Esophagus muscularis mucosa (tissue), 4 donors: ENCODE measurements around the gene OR4D1. TPM values are rescaled to one million over a fixed set of nuclear protein-coding genes. Genes with fewer than 3 reads are reported as not detected.

Source experiments
- DNase-seq: peaks from one replicate; pipeline ENCODE4 v3.0.0-alpha.2; 2017; ENCODE audit errors: extremely low spot score
- H3K27ac ChIP-seq, 4 donors: fragments of 200-600 bp; sonication (generic); replicated peaks in 1 of 4; 1 replicate in 3 of 4; 2 replicates in 1 of 4; pipeline ENCODE4 v1.5.1; 2016 to 2019; ENCODE audit warnings: mild to moderate bottlenecking in 1 of 4
- H3K27me3 ChIP-seq, 4 donors: fragments of 200-600 bp; sonication (generic); one replicate each; pipeline versions ENCODE4 v1.5.1 to v1.6.0; 2016 to 2019
- H3K36me3 ChIP-seq, 4 donors: fragments of 200-600 bp; sonication (generic); one replicate each; pipeline ENCODE4 v1.5.1; 2016 to 2019
- H3K4me1 ChIP-seq, 4 donors: fragments of 200-600 bp; sonication (generic); one replicate each; pipeline ENCODE4 v1.5.1; 2016 to 2019
- H3K4me3 ChIP-seq, 4 donors: fragments of 200-600 bp; sonication (generic); 1 replicate in 2 of 4; 2 replicates in 2 of 4; pipeline ENCODE4 v1.5.1; 2016 to 2019; ENCODE audit warnings: mild to moderate bottlenecking in 4 of 4, moderate library complexity in 1 of 4
- H3K9me3 ChIP-seq, 4 donors: fragments of 200-600 bp; sonication (generic); 1 replicate in 3 of 4; 2 replicates in 1 of 4; pipeline ENCODE4 v1.5.1; 2016 to 2019
- EP300 ChIP-seq: sonication (generic); formaldehyde crosslinking; IDR thresholded peaks from one replicate; pipeline ENCODE4 v1.6.1; 2017; ENCODE audit warnings: antibody characterized with exemption
- POLR2A ChIP-seq: fragments of 450-650 bp; IDR thresholded peaks from one replicate; pipeline ENCODE4 v1.6.1; 2017; ENCODE audit warnings: antibody characterized with exemption, moderate library complexity, mild to moderate bottlenecking, low read depth
- POLR2AphosphoS5 ChIP-seq, 2 donors: sonication (generic); formaldehyde crosslinking; IDR thresholded peaks; one replicate each; pipeline ENCODE4 v1.6.1; 2017; ENCODE audit warnings: antibody characterized with exemption in 2 of 2
- WGBS: methylation state at CpG from one replicate; pipeline ENCODE4 v1.1.5; 2018; 5-methylcytosine and 5-hydroxymethylcytosine counted together
- intact Hi-C: fragments of 100-400 bp; cut with DNase I; formaldehyde crosslinking; loops from one replicate; pipeline ENCODE4 v1.15.1; 2023
- total RNA-seq, 4 donors: library from RNA; depleted of rRNA; stranded (reverse); fragments of >200 nt; gene quantifications; one replicate each; pipeline versions ENCODE4 v1.1.0 to v1.2.1, GENCODE V29; 2016
- TF ChIP-seq, protein P1 (sequence below), 3 experiments: fragments of 200-600 bp in 2 of 3; fragments of 450-650 bp in 1 of 3; sonication (generic) in 2 of 3; IDR thresholded peaks; one replicate each; pipeline ENCODE4 v1.5.1; 2017 to 2019; ENCODE audit warnings: antibody characterized with exemption in 3 of 3, mild to moderate bottlenecking in 2 of 3, moderate library complexity in 1 of 3

The OR4D1 gene
- total RNA-seq, 4 donors from 2014 or later = not detected

DNA sequence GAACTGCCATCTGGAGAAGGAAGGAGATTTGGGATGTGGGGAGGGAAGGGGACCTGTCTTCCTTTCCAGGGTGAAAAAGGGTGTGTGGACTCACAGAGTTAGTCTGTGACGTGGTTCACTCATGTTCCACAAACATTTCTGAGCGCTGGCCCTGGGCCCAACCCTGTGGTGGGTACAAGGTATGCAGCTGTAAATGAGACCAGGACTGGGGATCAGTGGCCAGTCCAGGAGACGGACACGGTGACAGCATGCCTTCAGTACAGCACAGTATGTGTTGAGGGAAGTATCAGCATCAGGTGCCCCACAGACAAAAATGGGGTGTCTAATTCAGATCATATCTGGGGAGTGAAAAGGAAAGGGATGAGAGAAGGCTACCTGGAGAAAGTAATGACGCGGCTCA, 38.9 kb downstream of the OR4D1 start:
- intact Hi-C loops = no loop called here
- Histone ChIP-seq H3K27ac (no peak overlapping the region), H3K4me3 (no peak overlapping the region), H3K4me1 (no peaks in the 10 kb centered on the region), H3K9me3 (no peaks in the 10 kb centered on the region), H3K36me3 (no peaks in the 10 kb centered on the region), H3K27me3 (peaks cover 0 to 55% (median 3%) of the 10 kb centered on the region in 4 donors)
- TF ChIP-seq POLR2AphosphoS5 (IDR thresholded peaks at IDR 0.05) (no peak), EP300 (no peak), POLR2A (no peak)
- TF ChIP-seq, protein P1, sequence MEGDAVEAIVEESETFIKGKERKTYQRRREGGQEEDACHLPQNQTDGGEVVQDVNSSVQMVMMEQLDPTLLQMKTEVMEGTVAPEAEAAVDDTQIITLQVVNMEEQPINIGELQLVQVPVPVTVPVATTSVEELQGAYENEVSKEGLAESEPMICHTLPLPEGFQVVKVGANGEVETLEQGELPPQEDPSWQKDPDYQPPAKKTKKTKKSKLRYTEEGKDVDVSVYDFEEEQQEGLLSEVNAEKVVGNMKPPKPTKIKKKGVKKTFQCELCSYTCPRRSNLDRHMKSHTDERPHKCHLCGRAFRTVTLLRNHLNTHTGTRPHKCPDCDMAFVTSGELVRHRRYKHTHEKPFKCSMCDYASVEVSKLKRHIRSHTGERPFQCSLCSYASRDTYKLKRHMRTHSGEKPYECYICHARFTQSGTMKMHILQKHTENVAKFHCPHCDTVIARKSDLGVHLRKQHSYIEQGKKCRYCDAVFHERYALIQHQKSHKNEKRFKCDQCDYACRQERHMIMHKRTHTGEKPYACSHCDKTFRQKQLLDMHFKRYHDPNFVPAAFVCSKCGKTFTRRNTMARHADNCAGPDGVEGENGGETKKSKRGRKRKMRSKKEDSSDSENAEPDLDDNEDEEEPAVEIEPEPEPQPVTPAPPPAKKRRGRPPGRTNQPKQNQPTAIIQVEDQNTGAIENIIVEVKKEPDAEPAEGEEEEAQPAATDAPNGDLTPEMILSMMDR (IDR thresholded peaks at IDR 0.05) = no peak
- 85% methylated on average over 6 of the region's 6 CpGs for WGBS
- no peak for DNase-seq

DNA sequence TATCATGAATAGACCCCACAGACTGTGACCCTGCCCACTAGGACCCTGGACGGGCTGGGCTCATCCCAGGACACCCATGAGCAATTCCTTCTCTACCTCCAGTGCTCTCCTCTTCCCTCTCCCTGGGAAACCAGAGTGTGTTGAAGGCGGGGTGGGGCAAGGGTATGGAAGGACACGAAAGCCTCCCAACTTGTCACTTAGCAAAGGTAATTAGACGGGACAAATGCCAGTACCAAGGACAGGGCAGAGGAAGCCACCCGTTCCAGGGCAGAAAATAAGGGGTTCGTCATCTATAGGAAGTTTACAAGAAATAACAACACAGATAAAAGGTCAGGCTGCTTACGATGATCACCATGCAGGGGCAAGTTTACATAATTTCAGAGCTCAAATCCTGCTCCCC, 39.5 kb downstream of the OR4D1 start:
- WGBS = 54% methylated on average over 7 of the region's 7 CpGs
- intact Hi-C loops = no loop called here
- no peak for DNase-seq
- H3K4me3 ChIP-seq = no peak overlapping the region
- H3K9me3 ChIP-seq = no peaks in the 10 kb centered on the region
- peaks cover 0 to 60% (median 3%) of the 10 kb centered on the region in 4 donors for H3K27me3 ChIP-seq
- no peaks in the 10 kb centered on the region for H3K36me3 ChIP-seq
- no peak for TF ChIP-seq POLR2A
- TF ChIP-seq POLR2AphosphoS5 (IDR thresholded peaks at IDR 0.05) = no peak
- TF ChIP-seq, protein P1 (IDR thresholded peaks at IDR 0.05) = no peak
- no peak for TF ChIP-seq EP300
- H3K4me1 ChIP-seq = no peaks in the 10 kb centered on the region
- no peak overlapping the region for H3K27ac ChIP-seq

DNA sequence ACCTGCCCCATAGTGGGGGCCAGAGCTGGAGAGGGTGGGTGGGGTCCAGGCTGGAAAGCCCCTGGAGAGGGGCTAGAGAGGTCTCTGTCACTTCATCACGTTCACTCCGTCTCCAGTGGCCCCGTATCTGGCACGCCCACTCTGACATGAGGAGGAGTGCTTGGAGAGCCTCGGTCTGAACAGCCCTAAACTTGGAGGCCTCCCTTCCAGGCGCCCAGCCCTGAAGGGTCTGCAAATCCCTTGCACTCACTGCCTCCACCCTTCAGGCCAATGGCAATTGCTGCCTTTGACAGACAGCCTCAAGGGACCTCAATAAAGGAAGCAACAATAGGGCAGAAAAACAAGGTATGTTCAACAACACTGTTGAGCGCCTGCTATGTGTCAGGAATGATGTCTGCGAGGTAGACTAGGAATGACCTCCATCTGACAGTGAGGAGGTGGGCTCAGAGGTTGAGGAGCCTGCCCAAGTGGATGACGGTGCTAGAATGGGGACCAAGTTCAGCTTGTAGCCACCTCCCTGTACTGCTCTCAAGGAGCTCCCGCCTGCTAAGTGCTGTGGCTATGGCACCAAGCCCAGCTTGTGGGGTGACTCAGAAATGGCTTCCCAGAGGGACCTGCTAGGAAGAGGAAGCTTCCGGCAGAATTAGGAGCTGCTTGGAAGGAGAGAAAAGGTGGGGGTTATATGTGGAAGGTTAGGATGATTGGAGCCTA, 41.4 kb downstream of the OR4D1 start:
- no peak for DNase-seq
- no peaks in the 10 kb centered on the region for H3K36me3 ChIP-seq
- no peaks in the 10 kb centered on the region for H3K9me3 ChIP-seq
- H3K27me3 ChIP-seq = peaks cover 0 to 70% (median 3%) of the 10 kb centered on the region in 4 donors
- WGBS = 56% methylated on average over 9 of the region's 11 CpGs
- intact Hi-C loops = no loop called here
- no peaks in the 10 kb centered on the region for H3K4me1 ChIP-seq
- no peak overlapping the region for H3K27ac ChIP-seq
- H3K4me3 ChIP-seq = no peak overlapping the region
- TF ChIP-seq EP300 (no peak), POLR2A (no peak)

DNA sequence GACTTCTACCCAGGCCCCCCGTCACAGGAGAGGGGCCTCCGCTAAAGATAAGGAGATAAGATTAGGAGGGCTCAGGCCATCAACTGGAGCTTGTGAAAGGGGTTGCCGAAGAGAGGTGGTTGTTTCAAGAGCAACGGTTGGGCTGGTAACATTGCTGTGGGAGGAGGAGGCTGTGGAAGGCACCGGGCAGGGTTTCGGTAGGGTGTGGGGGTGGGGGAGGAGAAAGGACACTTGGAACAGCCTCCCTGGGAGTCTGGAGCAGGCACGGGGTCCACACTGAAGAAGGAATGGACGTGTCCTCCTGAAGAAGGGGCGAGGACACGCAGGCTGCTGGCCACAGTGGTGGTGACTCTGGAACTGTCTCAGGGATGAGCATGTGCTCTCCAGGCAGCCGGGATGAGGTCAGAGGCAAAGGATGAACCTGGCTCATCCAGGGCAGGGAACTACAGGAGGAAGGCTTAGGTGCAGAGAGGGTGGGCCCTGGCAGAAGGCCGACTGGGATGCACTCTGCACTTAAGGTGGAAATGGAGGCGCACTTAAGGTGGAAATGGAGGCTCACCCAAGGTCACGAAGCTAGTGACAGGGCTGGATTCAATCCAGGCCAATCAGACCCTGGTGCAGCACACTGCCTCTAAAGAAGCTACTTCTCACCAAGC, 43.2 kb downstream of the OR4D1 start:
- Histone ChIP-seq H3K4me1 (no peaks in the 10 kb centered on the region), H3K27me3 (peaks cover 0 to 85% (median 3%) of the 10 kb centered on the region in 4 donors), H3K9me3 (no peaks in the 10 kb centered on the region), H3K4me3 (no peak overlapping the region), H3K36me3 (no peaks in the 10 kb centered on the region), H3K27ac (no peak overlapping the region)
- intact Hi-C loops = no loop called here
- WGBS = 42% methylated on average over 10 of the region's 14 CpGs
- TF ChIP-seq POLR2AphosphoS5 (IDR thresholded peaks at IDR 0.05) (no peak), EP300 (no peak), POLR2A (no peak)
- TF ChIP-seq, protein P1 (IDR thresholded peaks at IDR 0.05) = no peak
- no peak for DNase-seq

DNA sequence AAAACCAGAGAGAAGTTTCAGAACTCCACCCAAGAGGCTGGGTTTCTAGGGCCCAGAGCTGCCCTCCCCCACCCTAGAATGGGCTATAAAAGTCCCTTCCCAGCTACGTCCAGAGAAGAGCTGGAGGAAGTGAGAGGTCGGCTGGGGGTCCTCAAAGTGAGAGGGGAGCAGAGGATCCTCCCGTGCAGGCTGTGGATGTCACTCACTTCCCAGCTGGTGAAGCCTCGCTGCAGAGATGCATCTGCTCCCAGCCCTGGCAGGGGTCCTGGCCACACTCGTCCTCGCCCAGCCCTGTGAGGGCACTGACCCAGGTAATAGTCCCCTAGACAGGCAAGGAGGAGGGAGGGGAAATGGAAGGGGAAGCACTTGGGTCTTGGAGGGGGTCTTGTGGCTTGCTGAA, 44.4 kb downstream of the OR4D1 start, which contains the start of gene EPX:
EPX (plus strand) TSS at position 115 of the 400 bp plus-strand sequence; CDS start at position 236, 121 bp downstream.
- intact Hi-C loops = no loop called here
- peaks cover 0 to 85% (median 3%) of the 10 kb centered on the region in 4 donors for H3K27me3 ChIP-seq
- no peak within 1 kb of the TSS for H3K27ac ChIP-seq
- H3K36me3 ChIP-seq = no peaks in the 10 kb centered on the region
- 43% methylated on average over 3 of the region's 6 CpGs for WGBS
- no peaks in the 10 kb centered on the region for H3K9me3 ChIP-seq
- H3K4me1 ChIP-seq = no peaks in the 10 kb centered on the region
- no peak for DNase-seq
- TF ChIP-seq POLR2AphosphoS5 (IDR thresholded peaks at IDR 0.05) (no peak), EP300 (no peak)
- TF ChIP-seq, protein P1 (IDR thresholded peaks at IDR 0.05) = no peak
- H3K4me3 ChIP-seq = no peak within 1 kb of the TSS
